ENCODE results near the gene DNAL1.
"Not testable (repeated sequence)": the region's sequence is repeated elsewhere in the genome, so short reads cannot be mapped to it uniquely, and the experiment has no call there.

Gene DNAL1

DNA sequence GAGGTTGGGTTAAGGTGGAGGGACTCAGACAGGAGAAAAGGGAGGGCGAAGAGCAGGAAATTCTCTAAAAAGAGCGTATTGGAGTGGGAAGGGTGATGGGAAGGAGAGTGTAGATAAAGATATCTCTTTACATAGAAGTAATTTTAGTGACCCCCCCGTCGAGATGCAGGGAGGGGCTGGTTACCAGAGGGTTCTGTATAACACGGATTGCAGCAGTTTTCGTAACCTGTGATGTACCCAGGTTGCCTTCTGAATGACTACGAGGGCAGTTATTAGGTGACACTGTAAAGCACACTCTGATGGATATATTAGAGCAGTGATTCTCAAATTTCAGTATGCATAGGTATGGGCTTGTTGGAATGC lies 443 bp downstream of the DNAL1 start:
- DNase-seq = no peak

DNA sequence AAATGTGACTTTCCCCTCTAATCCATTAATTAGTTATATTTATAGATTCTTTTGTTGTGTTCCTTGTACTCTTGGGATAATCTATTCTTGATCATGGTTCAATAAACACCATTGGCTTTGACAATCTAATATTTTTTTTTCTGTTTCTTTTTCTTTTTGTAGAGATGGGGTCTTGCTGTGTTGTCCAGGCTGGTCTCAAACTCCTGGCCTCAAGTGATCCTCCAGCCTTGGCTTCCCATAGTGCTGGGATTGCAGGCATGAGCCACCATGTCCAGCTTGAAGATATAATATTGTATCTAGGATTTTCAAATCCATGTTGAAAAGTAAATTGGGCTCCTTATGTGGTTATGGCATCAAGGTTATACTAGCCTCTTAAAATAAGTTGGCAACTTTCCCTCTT lies 6.2 kb downstream of the DNAL1 start:
- no peak for DNase-seq

DNA sequence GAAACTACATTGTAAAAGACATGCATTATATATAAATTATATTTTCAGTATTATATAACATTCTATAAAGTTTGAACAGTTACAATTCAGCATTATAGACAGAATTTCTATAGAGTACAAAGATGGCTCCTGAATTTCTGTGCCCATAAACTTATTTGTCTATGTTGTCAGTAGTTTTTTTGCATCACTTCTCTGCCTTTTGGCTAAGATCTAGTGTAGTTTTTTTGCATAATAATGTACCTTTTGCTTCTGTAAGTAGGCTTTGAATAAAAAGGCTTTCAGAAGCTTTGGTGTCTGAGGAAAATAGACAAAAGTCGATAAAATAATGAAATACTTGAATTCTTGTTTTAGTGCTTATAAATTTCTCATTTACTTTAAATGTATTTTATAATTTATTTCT lies 11.1 kb downstream of the DNAL1 start:
- no peak for DNase-seq

DNA sequence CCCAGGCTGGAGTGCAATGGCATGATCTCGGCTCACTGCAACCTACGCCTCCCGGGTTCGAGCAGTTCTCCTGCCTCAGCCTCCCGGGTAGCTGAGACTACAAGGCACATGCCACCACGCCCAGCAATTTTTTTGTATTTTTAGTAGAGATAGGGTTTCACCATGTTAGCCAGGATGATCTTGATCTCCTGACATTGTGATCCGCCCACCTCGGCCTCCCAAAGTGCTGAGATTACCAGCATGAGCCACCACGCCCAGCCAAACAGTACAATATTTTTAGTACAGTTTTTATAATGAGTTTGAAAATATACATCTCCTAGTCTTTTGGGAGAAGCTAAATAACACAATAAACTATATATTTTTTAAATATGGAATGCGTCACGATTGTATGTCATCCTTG lies 14.4 kb downstream of the DNAL1 start:
- not testable (repeated sequence) for DNase-seq

DNA sequence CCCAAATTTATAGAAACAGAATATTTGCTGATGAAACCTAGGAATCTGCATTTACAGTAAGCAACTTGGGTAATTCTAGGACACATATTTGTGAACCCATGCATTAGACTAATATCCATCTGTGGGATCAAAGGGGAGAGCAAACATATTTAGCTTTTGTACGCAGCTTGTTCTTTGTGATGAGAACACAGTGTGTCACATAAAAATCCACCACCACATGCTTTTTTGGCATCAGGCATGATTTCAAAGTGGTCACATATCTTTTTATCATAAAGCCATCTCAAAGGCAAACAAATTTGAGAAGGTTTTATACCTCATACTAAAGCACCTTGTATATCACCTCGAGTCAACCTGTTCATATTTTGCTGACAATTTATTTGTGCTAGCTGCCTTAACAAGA lies 15.7 kb downstream of the DNAL1 start:
- DNase-seq = no peak

DNA sequence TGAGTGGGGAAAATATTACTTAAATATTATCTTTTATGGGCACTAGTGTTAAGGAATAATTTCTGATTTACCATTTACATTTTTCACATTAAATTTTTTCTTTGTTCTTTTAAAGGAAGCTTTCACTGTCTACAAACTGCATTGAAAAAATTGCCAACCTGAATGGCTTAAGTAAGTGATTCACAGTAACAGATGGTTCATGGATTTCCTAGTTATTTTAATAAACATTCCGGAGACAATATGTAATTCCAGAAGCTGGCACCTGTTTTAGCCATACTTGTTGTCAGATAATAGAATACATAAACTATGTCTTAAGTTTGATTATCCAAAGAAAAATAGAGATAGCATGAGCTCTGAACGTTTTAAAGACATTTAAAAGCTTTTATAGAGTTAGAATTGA lies 17.1 kb downstream of the DNAL1 start:
- no peak for DNase-seq

DNA sequence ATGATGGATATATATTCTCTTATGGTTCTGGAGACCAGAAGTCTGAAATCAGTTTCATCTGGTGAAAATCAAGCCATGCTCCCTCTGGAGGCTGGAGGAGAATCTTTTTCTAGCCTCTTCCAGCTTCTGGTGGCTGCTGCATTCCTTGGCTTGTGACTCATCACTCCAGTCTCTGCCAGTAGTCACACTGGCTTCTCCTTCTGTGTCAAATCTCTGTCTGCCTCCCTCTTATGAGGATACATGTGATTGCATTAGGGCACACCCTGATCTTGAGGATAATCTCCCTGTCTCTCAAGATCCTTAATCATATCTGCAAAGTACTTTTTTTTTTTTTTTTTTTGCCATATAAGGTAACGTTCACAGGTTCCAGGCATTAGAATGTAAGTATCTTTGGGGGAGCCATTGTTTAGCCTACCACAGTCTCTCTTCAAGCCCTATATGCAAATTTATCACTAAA lies 17.7 kb downstream of the DNAL1 start:
- no peak for DNase-seq

DNA sequence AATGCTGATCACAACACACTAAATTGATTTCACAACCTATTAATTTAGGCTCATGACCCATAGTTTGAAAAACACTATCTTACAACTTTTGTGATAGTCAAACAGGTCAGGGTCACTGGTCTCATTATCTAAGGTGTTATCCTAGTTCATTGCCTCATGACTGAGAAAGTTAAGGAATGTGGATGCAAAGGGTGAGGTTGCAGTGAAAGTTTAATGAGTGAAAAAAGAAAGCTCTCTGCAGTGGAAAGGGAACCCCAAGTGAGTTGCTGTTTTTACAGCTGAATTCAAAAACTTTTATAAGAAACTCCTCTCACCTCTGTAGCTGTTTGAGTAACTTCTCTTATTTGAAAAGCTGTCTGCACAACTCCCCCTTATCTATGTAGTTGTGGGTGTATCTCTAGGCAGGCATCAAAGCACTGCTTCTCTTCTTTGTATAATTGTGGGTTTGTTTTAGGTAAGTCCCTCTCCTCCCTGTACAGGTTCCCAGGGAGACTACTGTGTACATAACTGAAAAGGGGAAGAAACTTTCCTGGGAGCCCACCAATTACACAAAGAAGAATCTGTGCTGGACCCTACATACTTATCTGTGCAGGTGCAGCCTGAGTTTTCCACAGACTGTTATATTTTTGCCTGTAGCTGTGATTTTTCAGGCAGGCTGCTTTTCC lies 18.9 kb downstream of the DNAL1 start:
- no peak for DNase-seq

DNA sequence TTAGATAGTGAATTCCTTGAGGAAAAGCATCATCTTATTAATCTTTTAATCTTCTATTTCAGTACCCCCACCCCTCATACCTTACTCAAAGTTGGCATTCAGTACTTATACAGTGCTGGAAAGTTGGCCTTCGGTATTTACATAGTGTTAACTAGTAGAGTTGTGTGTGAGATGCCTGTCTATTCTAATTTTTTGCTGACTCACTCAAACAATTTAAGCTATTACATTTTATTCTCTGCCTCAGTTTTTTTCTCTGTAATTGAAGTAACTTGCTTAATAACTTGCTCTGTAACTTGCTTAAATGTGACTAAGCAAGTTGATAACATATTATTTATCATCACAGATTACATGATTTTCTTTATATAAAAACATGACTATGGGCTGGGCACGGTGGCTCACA lies 20.3 kb downstream of the DNAL1 start:
- no peak for DNase-seq

DNA sequence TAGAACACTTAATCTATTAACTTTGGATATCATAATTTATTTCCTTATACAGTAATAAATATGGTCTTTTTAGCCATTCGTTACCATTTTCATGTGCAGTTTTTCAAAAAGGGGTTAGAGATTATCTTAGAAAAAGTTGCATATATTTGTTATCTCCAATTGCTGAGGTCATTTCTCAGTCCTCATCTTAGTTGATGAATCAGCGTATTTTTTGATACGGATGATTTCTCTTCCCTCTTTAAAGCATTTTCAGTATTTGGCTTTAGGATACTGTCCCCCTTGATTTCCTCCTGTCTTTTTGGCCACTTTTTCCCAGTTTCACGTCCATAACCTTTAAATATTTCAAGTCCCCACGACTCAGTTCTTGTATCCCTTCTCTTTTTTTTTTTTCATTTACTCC lies 21.8 kb downstream of the DNAL1 start:
- DNase-seq = no peak

DNA sequence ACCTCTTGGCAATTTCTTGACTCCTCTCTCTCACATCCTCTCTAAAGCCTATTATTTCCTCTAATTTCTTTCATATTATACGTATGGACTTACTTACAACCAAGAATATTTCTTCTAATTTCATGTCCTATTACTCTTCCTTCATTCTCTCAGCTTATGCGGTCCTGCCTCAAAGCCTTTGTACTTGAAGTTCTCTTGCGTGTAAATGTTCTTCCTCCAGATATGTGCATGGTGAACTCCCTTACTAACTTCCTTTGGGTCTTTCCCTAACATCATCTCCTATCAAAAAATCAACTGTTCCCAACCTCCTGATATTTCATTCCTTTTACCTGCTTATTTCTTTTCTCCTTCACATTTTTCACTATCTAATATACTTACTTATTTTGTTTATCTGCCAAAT lies 23.1 kb downstream of the DNAL1 start:
- no peak for DNase-seq

DNA sequence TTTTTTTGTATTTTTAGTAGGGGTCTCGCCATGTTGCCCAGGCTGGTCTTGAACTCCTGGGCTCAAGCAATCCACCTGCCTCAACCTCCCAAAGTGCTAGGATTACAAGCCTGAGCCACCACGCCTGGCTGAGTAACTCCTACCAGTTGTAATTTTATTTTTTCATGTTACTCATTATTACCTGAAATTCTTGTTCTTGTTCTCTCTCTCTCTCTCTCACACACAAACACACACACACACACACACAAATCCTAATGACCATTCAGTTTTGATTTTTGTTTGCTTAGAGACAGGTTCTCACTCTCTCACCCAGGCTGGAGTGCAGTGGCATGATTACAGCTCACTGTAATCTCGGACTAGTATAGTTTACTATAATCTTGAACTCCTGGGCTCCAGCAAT lies 30.2 kb downstream of the DNAL1 start:
- DNase-seq = no peak

DNA sequence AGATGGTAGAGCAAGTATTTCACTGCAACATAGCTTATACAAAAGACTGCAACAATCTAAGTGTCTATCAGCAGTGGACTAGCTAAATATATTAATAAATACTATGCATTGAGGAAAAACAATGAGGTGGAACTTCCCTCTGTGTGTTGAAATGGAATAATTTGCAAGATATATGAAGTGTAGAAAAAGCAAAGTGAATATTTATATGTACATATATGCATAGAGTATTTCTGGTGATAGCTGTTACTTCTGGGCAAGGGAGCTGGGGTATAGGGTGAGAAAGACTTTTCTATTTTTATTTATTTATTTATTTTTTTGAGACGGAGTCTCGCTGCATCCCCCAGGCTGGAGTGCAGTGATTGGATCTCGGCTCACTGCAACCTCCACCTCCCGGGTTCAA lies 33.9 kb downstream of the DNAL1 start:
- DNase-seq = no peak

DNA sequence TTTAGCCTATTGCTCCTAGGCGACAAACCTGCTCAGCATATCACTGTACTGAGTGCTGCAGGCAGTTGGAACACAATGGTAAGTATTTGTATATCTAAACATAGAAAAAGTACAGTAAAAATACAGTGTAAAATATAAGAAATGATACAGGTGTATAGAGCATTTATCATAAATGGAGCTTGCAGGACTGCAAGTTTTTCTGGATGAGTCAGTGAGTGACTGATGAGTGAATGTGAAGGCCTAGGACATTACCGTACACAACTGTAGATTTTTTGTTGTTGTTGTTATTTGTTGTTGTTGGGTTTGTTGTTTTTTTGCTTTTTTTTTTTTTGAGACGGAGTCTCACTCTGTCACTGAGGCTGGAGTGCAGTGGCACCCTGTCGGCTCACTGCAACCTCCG lies 36.0 kb downstream of the DNAL1 start:
- no peak for DNase-seq

DNA sequence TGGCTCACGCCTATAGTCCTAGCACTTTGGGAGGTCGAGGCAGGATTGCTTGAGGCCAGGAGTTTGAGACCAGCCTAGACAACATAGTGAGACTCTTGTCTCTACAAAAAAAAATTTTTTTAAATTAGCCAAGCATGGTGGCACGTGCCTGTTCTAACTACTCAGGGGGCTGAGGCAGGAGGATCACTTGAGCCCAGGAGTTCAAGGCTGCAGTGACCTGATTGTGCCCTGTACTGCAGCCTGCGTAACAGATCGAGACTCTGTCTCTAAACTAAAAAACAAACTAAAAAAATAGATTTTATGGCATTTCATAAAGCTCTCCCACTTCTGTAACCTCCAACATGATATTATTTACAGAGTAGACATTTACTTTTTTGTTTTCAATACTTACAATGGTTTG lies 39.8 kb downstream of the DNAL1 start:
- no peak for DNase-seq

DNA sequence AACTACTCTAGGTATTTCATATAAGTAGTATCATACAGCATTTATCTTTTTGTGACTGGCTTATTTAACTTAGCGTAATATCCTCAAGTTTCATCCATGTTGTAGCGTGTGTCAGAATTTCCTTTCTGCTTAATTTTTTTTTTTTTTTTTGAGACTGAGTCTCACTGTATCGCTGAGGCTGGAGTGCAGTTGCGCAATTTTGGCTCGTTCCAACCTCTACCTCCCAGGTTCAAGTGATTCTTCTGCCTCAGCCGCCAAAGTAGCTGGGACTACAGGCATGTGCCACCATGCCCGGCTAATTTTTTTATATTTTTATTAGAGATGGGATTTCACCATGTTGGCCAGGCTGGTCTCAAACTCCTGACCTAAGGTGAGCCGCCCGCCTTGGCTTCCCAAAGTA lies 40.5 kb downstream of the DNAL1 start:
- no peak for DNase-seq

DNA sequence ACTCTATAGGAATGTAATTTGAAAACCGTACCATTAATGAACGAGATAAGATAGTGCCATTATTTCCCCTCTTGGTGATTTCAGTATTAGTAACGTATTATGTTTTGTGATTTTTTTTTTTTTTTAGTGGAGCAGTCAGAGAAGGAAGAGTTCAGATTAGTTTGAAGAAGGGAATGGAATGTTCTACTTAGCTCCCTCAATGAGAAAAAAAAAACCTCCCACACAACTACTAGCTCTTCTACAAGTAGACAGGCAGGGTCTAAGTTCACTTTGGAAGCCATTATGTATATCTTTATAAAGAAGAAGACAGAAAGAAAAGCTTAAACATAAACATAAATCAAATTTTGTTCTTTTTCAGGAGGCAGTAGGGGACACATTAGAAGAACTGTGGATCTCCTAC lies 42.1 kb downstream of the DNAL1 start:
- DNase-seq = no peak

DNA sequence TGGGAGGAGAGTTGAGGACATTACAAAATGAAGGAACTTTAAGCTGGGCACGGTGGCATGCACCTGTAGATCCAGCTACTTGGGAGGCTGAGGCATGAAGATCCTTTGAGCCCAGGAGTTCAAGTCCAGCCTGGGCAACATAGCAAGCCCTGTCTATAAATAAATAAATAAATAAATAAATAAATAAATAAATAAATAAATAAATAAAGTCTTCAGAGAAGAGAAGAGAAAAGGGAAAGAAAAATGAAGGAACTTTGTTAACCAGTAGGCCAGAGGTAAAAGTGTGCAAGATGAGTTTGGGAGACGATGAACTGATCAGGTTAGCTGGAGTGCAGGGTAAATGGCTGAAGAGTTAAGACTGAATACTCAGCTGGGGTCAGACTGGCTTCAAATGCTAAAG lies 49.3 kb downstream of the DNAL1 start:
- no peak for DNase-seq

DNA sequence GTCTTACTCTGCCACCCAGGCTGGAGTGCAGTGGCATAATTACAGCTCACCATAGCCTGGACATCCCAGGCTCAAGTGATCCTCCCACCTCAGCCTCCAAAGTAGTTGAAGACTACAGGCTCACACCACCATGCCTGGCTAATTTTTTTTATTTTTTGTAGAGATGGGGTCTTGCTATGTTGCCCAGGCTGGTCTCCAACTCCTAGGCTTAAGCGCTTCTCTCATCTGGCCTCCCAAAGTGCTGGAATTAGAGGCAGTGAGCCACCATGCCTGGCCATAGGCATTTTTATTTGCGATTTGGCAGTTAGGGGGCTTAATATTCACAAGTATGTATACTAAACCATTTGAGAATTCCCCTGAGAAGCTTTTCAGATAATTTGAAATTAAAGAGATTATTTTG lies 50.3 kb downstream of the DNAL1 start:
- DNase-seq = no peak

DNA sequence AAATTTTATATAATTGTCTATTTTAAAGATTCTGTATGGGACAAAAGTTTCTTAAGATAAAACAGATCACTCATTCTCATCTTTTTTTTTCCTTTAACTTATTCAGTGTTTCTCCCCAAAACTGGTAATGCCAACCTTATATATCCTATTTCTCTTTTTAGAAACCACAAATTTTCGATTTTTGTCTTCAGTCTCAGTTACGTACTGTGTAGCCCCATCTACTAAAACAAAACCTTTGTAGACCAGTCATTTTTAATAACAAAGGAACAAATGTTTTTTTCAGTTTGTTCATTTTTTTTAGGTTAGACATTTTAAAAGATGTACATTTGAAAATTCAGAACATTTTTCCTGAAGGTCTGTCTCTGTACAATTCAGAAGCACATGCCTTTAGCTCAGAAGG lies 51.2 kb downstream of the DNAL1 start:
- no peak for DNase-seq

DNA sequence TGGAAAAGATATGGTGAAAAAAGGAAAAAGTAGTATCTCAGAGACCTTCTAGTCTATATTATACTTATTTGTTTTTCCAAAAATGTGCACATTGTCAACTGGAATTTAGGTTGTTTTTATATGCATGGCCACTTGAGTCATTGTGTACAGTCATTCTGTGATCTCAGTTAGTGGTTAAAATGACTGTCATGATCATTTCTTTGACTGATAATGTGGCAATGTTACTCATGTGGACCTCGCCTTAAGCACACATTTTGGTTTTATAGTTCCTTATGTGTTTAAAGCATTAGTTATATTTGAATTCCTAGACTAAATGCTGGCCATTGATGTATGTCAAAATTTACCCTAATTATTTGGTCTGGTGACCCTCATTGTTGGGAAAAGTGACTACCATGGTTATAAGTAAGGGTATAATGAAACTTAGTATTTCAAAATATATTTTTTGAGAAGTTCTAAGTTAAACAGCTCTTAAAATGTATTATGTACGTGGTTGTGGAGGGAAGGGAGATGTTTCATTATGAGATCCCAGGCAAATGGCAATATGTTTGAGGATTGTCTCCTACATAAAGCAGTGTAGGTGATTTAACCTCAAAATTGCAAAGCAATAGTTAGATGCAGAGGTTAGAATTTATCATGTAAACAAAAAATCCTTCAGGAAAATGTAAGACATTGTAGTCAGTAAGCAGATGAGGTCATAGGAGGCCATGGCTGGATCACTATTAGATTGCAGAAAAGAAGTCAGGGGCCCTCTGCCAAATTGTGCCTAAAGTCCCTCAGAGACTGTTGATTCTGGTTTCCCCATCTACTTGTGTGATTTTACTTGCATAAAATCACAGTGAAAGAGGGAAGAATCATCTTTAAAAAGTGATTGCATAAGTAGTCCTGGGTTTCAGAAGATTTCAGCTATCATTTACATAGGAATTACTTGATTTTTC lies 51.9 kb downstream of the DNAL1 start:
- no peak for DNase-seq

DNA sequence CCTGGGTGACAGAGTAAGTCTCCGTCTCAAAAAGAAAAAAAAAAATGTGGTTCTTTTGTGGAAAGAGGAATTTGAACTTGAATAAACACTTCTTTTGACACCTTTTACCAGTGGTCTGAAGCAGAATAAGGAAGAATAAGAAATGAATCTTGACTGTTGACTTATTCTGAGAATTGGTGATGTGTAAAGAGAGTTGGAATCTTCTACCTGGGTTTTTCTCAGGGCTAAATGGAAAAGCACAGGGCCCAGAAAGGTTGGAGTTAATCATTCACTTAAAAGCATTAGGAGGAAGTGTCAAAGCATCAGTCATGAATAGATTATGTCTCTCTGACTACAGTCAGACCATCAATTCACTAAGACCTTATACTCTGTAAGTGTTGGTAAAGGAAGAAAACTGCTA lies 55.5 kb downstream of the DNAL1 start:
- DNase-seq = no peak

DNA sequence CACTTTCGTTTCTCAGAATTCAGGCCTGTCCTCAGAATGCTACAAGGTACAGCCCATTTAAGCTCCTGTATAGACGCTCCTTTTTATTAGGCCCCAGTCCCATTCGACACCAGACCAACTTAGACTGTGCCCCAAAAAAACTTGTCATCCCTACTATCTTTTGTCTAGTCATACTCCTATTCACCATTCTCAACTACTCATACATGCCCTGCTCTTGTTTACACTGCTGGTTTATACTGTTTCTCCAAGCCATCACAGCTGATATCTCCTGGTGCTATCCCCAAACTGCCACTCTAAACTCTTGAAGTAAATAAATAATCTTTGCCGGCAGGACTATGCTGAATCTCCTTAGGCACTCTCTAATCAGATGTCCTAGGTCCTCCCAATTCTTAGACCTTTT lies 63.3 kb downstream of the DNAL1 start:
- DNase-seq = not testable (repeated sequence)

DNA sequence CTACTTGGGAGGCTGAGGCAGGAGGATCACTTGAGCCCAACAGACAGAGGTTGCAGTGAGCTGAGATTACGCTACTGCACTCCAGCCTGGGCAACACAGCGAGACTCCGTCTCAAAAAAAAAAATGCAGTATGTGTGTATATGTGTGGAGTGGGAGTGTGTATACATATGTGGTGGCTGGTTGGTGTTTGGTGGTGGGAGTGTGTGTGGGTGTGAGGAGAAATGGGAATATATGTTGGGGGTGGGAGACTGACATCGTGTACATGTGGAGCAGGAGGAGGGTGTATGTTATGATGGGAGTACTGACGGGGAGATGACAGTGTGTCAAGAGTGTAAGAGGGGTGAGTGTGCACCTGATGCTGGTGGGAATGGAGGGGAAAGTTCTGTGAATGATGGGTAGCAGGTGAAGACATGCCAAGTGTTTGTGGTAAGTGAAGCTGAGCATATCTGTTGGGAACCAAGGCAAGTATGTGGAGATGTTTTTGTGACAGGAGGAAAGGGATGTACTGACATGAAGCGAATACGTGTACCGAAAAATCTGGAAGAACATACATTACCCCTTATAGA lies 65.2 kb downstream of the DNAL1 start:
- DNase-seq = no peak

Data from stimulated activated CD4-positive, alpha-beta T cell treated with anti-CD3 and anti-CD28 coated beads, Interleukin-15, amount 100 ng/mL, for 24 hours (primary cell).